ENCODE measurements around the gene PARP1. TPM values are rescaled to one million over a fixed set of nuclear protein-coding genes. Genes with fewer than 3 reads are reported as not detected.

PARP1 gene
- total RNA-seq, 3 donors from 2014 or later (not counting 1 experiment from before 2014, with no cell fraction given), result 62.0 to 81.5 (median 77.0) TPM

GRCh38 chr1:226335661-226336060 lies 72.2 kb downstream of the PARP1 start:
- TF ChIP-seq CTCF (IDR thresholded peaks at IDR 0.05), result no peak
- Mint-ChIP-seq H3K4me1 (peaks cover 6 to 11% of the 10 kb centered on the region in 2 donors), H3K36me3 (peaks cover 4% of the 10 kb centered on the region), H3K27me3 (ENCODE audit: low read depth in 2 of 2) (peaks cover 6 to 7% of the 10 kb centered on the region in 2 donors), H3K27ac (no peak overlapping the region), H3K9me3 (no peaks in the 10 kb centered on the region), H3K4me3 (no peak overlapping the region)
- 60% methylated on average over 1 of the region's 1 CpG for WGBS (ENCODE audit: insufficient coverage)
- Histone ChIP-seq H3K27ac (ENCODE audit: low read length) (no peak overlapping the region), H3K27me3 (ENCODE audit: control insufficient read depth, insufficient read depth, low read length) (no peaks in the 10 kb centered on the region), H3K36me3 (ENCODE audit: control insufficient read depth, insufficient read depth, low read length) (no peaks in the 10 kb centered on the region), H3K4me3 (ENCODE audit: low read length) (no peak overlapping the region), H3K9me3 (ENCODE audit: control insufficient read depth, insufficient read depth, low read length) (no peaks in the 10 kb centered on the region), H3K4me1 (ENCODE audit: control insufficient read depth, insufficient read depth, low read length) (peaks cover 3% of the 10 kb centered on the region)
- intact Hi-C loops (cut with micrococcal nuclease), result no loop called here
- DNase-seq (no peak), ATAC-seq (no peak)

- peak; percentile 61 to 63 (median 61) for ATAC-seq
- no peak overlapping the region for H3K4me3 ChIP-seq (ENCODE audit: low read length)
These were observed 74.9 kb downstream of the PARP1 start for GRCh38 chr1:226332947-226333346.

GRCh38 chr1:226329237-226329636 lies 78.7 kb downstream of the PARP1 start:
- Mint-ChIP-seq H3K27me3 (ENCODE audit: low read depth in 2 of 2) (peaks cover 0 to 8% of the 10 kb centered on the region in 2 donors), H3K4me1 (peaks cover 6 to 11% of the 10 kb centered on the region in 2 donors), H3K9me3 (no peaks in the 10 kb centered on the region), H3K27ac (no peak overlapping the region), H3K36me3 (no peaks in the 10 kb centered on the region), H3K4me3 (no peak overlapping the region)
- Histone ChIP-seq H3K36me3 (ENCODE audit: control insufficient read depth, insufficient read depth, low read length) (no peaks in the 10 kb centered on the region), H3K4me1 (ENCODE audit: control insufficient read depth, insufficient read depth, low read length) (peaks cover 3% of the 10 kb centered on the region), H3K27me3 (ENCODE audit: control insufficient read depth, insufficient read depth, low read length) (no peaks in the 10 kb centered on the region), H3K4me3 (ENCODE audit: low read length) (no peak overlapping the region), H3K27ac (ENCODE audit: low read length) (no peak overlapping the region), H3K9me3 (ENCODE audit: control insufficient read depth, insufficient read depth, low read length) (no peaks in the 10 kb centered on the region)
- intact Hi-C loops (cut with micrococcal nuclease), result no loop called here
- WGBS (ENCODE audit: insufficient coverage), result 100% methylated on average over 2 of the region's 3 CpGs
- DNase-seq (no peak), ATAC-seq (no peak)
- TF ChIP-seq CTCF (IDR thresholded peaks at IDR 0.05), result no peak

More at GRCh38 chr1:226332947-226333346, 74.9 kb downstream of the PARP1 start:
- Histone ChIP-seq H3K27me3 (ENCODE audit: control insufficient read depth, insufficient read depth, low read length) (no peaks in the 10 kb centered on the region), H3K27ac (ENCODE audit: low read length) (no peak overlapping the region), H3K9me3 (ENCODE audit: control insufficient read depth, insufficient read depth, low read length) (no peaks in the 10 kb centered on the region), H3K36me3 (ENCODE audit: control insufficient read depth, insufficient read depth, low read length) (no peaks in the 10 kb centered on the region), H3K4me1 (ENCODE audit: control insufficient read depth, insufficient read depth, low read length) (peaks cover 3% of the 10 kb centered on the region)
- Mint-ChIP-seq H3K27ac (peak overlapping the region in 1 of 2 donors; percentile 63), H3K27me3 (ENCODE audit: low read depth in 2 of 2) (peaks cover 0 to 2% of the 10 kb centered on the region in 2 donors), H3K4me3 (peak overlapping the region; percentile 84), H3K4me1 (peaks cover 6 to 11% of the 10 kb centered on the region in 2 donors), H3K9me3 (no peaks in the 10 kb centered on the region), H3K36me3 (no peaks in the 10 kb centered on the region)
- peak in 1 of 2 donors; percentile 29 for DNase-seq
- intact Hi-C loops (cut with micrococcal nuclease), result no loop called here
- WGBS (ENCODE audit: insufficient coverage), result 63% methylated on average over 2 of the region's 2 CpGs
- no peak for TF ChIP-seq CTCF (IDR thresholded peaks at IDR 0.05)

- Histone ChIP-seq H3K27ac (ENCODE audit: low read length) (no peak overlapping the region), H3K27me3 (ENCODE audit: control insufficient read depth, insufficient read depth, low read length) (no peaks in the 10 kb centered on the region), H3K36me3 (ENCODE audit: control insufficient read depth, insufficient read depth, low read length) (no peaks in the 10 kb centered on the region), H3K4me1 (ENCODE audit: control insufficient read depth, insufficient read depth, low read length) (no peaks in the 10 kb centered on the region), H3K4me3 (ENCODE audit: low read length) (no peak overlapping the region), H3K9me3 (ENCODE audit: control insufficient read depth, insufficient read depth, low read length) (no peaks in the 10 kb centered on the region)
- no peak overlapping the region for H3K27ac Mint-ChIP-seq
- H3K4me1 Mint-ChIP-seq, result peaks cover 0 to 3% of the 10 kb centered on the region in 2 donors
- intact Hi-C loops (cut with micrococcal nuclease), result no loop called here
- no peak for ATAC-seq
- no peaks in the 10 kb centered on the region for H3K36me3 Mint-ChIP-seq
- 62% methylated on average over 2 of the region's 2 CpGs for WGBS (ENCODE audit: insufficient coverage)
- peaks cover 0 to 11% of the 10 kb centered on the region in 2 donors for H3K27me3 Mint-ChIP-seq (ENCODE audit: low read depth in 2 of 2)
- no peaks in the 10 kb centered on the region for H3K9me3 Mint-ChIP-seq
- no peak for TF ChIP-seq CTCF (IDR thresholded peaks at IDR 0.05)
- no peak for DNase-seq
- H3K4me3 Mint-ChIP-seq, result no peak overlapping the region
These were observed 80.1 kb downstream of the PARP1 start for GRCh38 chr1:226327761-226328162.
